Hepatocyte (in vitro differentiated cells): ENCODE results near the gene KRTAP2-4.
"Not testable (repeated sequence)": the region's sequence is repeated elsewhere in the genome, so short reads cannot be mapped to it uniquely, and the experiment has no call there.

Source experiments
- CTCF ChIP-seq: fragments of 200-600 bp; sonication (generic); IDR thresholded peaks from 2 replicates; pipeline ENCODE4 v1.5.1; 2016; ENCODE audit warnings: antibody characterized with exemption, mild to moderate bottlenecking; ENCODE audit not compliant: poor library complexity
- EZH2phosphoT487 ChIP-seq: fragments of 200-600 bp; sonication (generic); IDR thresholded peaks from one replicate; pipeline ENCODE4 v1.6.1; 2018; ENCODE audit warnings: antibody characterized with exemption, mild to moderate bottlenecking, low read depth, moderate library complexity; ENCODE audit not compliant: unreplicated experiment, severe bottlenecking

- not testable (repeated sequence) for TF ChIP-seq EZH2phosphoT487, CTCF
Observed at GRCh38 chr17:41065016-41065689, 526 bp downstream of the KRTAP2-4 start.
